K562 (cell line): ENCODE data around the gene C1RL. TPM values are rescaled to one million over a fixed set of nuclear protein-coding genes. Genes with fewer than 3 reads are reported as not detected.

ENCODE experiments used
- ATAC-seq: fragments of 200-7000 bp; cut with Tn5 transposase; 3 replicates; pipeline ENCODE4 v1.9.1; 2020; ENCODE audit warnings: moderate library complexity
- BruUV-seq: library from RNA; stranded (reverse); fragments of 400-500 nt; replicated peaks from 2 replicates; lab custom pipeline; 2021; lab: Mats Ljungman, UMichigan
- CTCF ChIA-PET: fragments of 300-600 bp; formaldehyde crosslinking; extraction: SDS; loops from one replicate; lab custom pipeline; 2021; ENCODE audit warnings: low intra/inter-chr PET ratio; lab: Yijun Ruan, JAX
- POLR2A ChIA-PET: fragments of 300-600, 350-650 bp; sonication (Branson Sonifier 250); formaldehyde crosslinking; extraction: SDS; loops from one replicate; lab custom pipeline; 2021; ENCODE audit warnings: antibody characterized with exemption, inconsistent platforms; lab: Yijun Ruan, JAX
- DNase-seq, 4 experiments: peaks; one replicate each; pipeline versions ENCODE4 v3.0.0 to v3.0.0-alpha.2; 2011 to 2018; ENCODE audit warnings: low spot score in 3 of 4, mixed read lengths in 3 of 4; ENCODE audit errors: extremely low read depth in 1 of 4
- FAIRE-seq: peaks from 2 replicates; lab custom pipeline; 2011; peaks lifted over from hg19 to GRCh38; lab: Jason Lieb, UNC
- H2AFZ ChIP-seq: 2 replicates; pipeline ENCODE4 v1.6.0; 2011; ENCODE audit warnings: low read depth, low read length, control low read depth, inconsistent platforms
- H3K27ac ChIP-seq: fragments of 200-600 bp; 3 replicates; pipeline ENCODE4 v1.8.0; 2011; ENCODE audit warnings: low read depth, mild to moderate bottlenecking, control low read depth, inconsistent platforms, low read length, moderate library complexity, mixed read lengths; ENCODE audit errors: extremely low read depth
- H3K27me3 ChIP-seq, 2 experiments: fragments of 300-600 bp in 1 of 2; 2 replicates in 1 of 2; 3 replicates in 1 of 2; pipeline versions ENCODE4 v1.6.0 to v1.8.0; 2011; ENCODE audit warnings: inconsistent platforms in 2 of 2, low read length in 2 of 2, mild to moderate bottlenecking in 1 of 2, mixed read lengths in 1 of 2, moderate library complexity in 1 of 2; ENCODE audit not compliant: control insufficient read depth in 2 of 2, insufficient read depth in 2 of 2
- H3K36me3 ChIP-seq: fragments of 300-600 bp; 3 replicates; pipeline ENCODE4 v1.8.0; 2011; ENCODE audit warnings: mild to moderate bottlenecking, low read length, inconsistent platforms; ENCODE audit not compliant: control insufficient read depth, insufficient read depth
- H3K4me1 ChIP-seq, 2 experiments: fragments of 200-600 bp in 1 of 2; replicated peaks in 1 of 2; 2 replicates in 1 of 2; 3 replicates in 1 of 2; pipeline versions ENCODE4 v1.5.1 to v1.8.0; 2011; ENCODE audit warnings: inconsistent platforms in 2 of 2, low read length in 2 of 2, mild to moderate bottlenecking in 1 of 2, mixed read lengths in 1 of 2, moderate library complexity in 1 of 2; ENCODE audit not compliant: control insufficient read depth in 2 of 2, insufficient read depth in 2 of 2
- H3K4me2 ChIP-seq: 2 replicates; pipeline ENCODE4 v1.6.1; 2011; ENCODE audit warnings: low read length, control low read depth, inconsistent platforms, mixed read lengths; ENCODE audit not compliant: insufficient read depth
- H3K4me3 ChIP-seq: fragments of 200-600 bp; sonication (generic), shearing (Covaris generic); 2 replicates; pipeline ENCODE4 v1.5.1; 2016; ENCODE audit warnings: control low read depth, inconsistent platforms
- H3K79me2 ChIP-seq: fragments of 200-600 bp; 3 replicates; pipeline ENCODE4 v1.8.0; 2011; ENCODE audit warnings: low read length, inconsistent platforms; ENCODE audit not compliant: control insufficient read depth, insufficient read depth
- H3K9ac ChIP-seq, 2 experiments: 2 replicates each; pipeline versions ENCODE4 v1.6.0 to v1.6.1; 2011; ENCODE audit warnings: low read depth in 2 of 2, low read length in 2 of 2, control low read depth in 1 of 2, inconsistent platforms in 1 of 2, mild to moderate bottlenecking in 1 of 2, mixed read lengths in 1 of 2; ENCODE audit not compliant: insufficient read depth in 1 of 2
- H3K9me1 ChIP-seq: one replicate; pipeline ENCODE4 v1.6.0; 2011; ENCODE audit warnings: inconsistent platforms, mild to moderate bottlenecking, low read length, moderate library complexity; ENCODE audit not compliant: control insufficient read depth, insufficient read depth
- H3K9me3 ChIP-seq: replicated peaks from 2 replicates; pipeline ENCODE4 v1.5.1; 2011; ENCODE audit warnings: low read depth, low read length, inconsistent platforms; ENCODE audit not compliant: control insufficient read depth, insufficient read depth
- H4K20me1 ChIP-seq: replicated peaks from 2 replicates; pipeline ENCODE4 v1.6.1; 2011; ENCODE audit warnings: low read length, inconsistent platforms, mixed read lengths; ENCODE audit not compliant: control insufficient read depth, insufficient read depth
- HDGF ChIP-seq: fragments of 450-650 bp; IDR thresholded peaks from 2 replicates; pipeline ENCODE4 v1.6.1; 2016
- MYNN ChIP-seq, 2 experiments: sonication (generic); formaldehyde crosslinking in 1 of 2; IDR thresholded peaks; 2 replicates each; pipeline versions ENCODE4 v1.5.0 to v1.6.1; 2016 to 2020; ENCODE audit warnings: antibody characterized with exemption in 1 of 2, missing genetic modification reagents in 1 of 2
- RBM34 ChIP-seq: fragments of 200-400 bp; formaldehyde crosslinking; IDR thresholded peaks from 2 replicates; pipeline ENCODE4 v1.6.1; 2018; ENCODE audit warnings: low read length, borderline replicate concordance; ENCODE audit not compliant: insufficient read depth
- ZNF133 ChIP-seq: fragments of 250-450 bp; sonication (Bioruptor Pico); IDR thresholded peaks from 2 replicates; pipeline ENCODE4 v1.4.0; 2020; ENCODE audit warnings: mild to moderate bottlenecking
- WGBS: fragments of 100-300 bp; shearing (Covaris generic); methylation state at CpG from one replicate; pipeline ENCODE4 v1.1.6; 2016; ENCODE audit warnings: low coverage, mixed read lengths; ENCODE audit not compliant: insufficient coverage; ENCODE audit errors: missing lambda C conversion rate; 5-methylcytosine and 5-hydroxymethylcytosine counted together
- in situ Hi-C: fragments of 300-500 bp; cut with MboI; formaldehyde crosslinking; loops from 4 replicates; pipeline ENCODE4 v1.15.0; 2018; ENCODE audit warnings: inconsistent platforms, mixed read lengths
- intact Hi-C: fragments of 100-400 bp; cut with micrococcal nuclease; formaldehyde crosslinking; loops from 2 replicates; pipeline ENCODE4 v1.14.2; 2022
- polyA plus RNA-seq, 8 experiments: library from polyadenylated mRNA; depleted of rRNA in 4 of 8; stranded (reverse) in 5 of 8; unstranded in 3 of 8; fragments of >200 nt; fragmentation: Nextera tagmentation in 2 of 8; fragmentation: Illumina TruSeq in 1 of 8; extraction: Ambion mirVana in 2 of 8; extraction: Trizol in 1 of 8; gene quantifications; 2 replicates each; pipeline versions ENCODE4 v1.2.1 to v1.2.3, GENCODE V29; 2011 to 2014; ENCODE audit warnings: inconsistent platforms in 1 of 8, missing spikeins in 1 of 8
- total RNA-seq, 7 experiments: library from RNA; depleted of rRNA in 6 of 7; stranded (reverse); fragments of >200 nt in 6 of 7; fragmentation: Illumina TruSeq in 2 of 7; extraction: Trizol in 2 of 7; gene quantifications; 2 replicates each; pipeline versions ENCODE4 v1.2.1 to v1.2.3, GENCODE V29; 2011 to 2021; ENCODE audit warnings: low replicate concordance in 1 of 7
- TF ChIP-seq, protein P1 (sequence below): fragments of 450-650 bp; IDR thresholded peaks from 2 replicates; pipeline ENCODE4 v1.6.1; 2016

Gene C1RL
- total and polyA plus RNA-seq, 9 of the 15 experiments (the other 6 are each of a cell fraction or from before 2014, with no cell fraction given) = 1.4 to 10.7 (median 8.0) TPM

DNA sequence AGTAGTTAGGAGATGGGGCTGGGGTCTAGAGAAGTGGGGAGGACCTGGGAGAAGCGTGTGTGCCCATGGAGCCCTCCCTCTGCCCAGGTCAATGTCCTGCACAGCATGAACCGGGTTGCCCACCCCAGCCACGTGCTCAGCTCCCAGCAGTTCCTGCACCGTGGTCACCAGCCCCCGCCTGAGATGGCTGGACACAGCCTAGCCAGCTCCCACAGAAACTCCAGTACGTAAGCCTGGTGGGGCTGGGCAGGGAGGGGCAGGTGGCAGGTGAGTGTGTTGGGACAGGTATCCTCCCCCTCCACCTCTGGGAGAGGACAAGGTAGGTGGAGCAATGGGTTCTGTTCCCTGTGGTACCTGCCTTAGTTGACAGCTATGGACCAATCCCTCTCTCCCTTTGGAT is 41.8 kb upstream of the C1RL start (continued):
- TF ChIP-seq HDGF (no peak), MYNN (IDR thresholded peaks at IDR 0.05) (no peak), MYNN (CRISPR knock-in tag; IDR thresholded peaks at IDR 0.05) (no peak), RBM34 (no peak)
- TF ChIP-seq, protein P1, sequence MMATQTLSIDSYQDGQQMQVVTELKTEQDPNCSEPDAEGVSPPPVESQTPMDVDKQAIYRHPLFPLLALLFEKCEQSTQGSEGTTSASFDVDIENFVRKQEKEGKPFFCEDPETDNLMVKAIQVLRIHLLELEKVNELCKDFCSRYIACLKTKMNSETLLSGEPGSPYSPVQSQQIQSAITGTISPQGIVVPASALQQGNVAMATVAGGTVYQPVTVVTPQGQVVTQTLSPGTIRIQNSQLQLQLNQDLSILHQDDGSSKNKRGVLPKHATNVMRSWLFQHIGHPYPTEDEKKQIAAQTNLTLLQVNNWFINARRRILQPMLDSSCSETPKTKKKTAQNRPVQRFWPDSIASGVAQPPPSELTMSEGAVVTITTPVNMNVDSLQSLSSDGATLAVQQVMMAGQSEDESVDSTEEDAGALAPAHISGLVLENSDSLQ = no peak

DNA sequence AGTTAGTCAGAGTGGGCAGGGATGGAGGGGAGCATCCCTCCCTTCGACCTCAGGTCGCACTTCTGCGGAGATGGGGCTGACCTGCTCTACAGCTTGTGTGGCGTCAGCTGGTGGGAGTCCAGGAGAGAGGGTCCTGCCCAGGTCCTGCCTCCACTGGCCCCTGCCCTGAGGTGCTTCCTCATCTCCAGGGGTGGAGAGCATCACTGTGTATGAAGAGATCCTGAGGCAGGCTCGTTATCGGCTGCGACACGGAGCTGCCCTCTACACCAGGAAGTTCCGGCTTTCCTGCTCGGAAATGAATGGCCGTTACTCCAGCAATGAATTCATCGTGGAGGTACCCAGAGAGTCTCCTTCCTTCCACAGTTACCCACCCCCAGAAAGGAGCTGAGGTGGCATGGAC is 41.3 kb upstream of the C1RL start:
- WGBS = 71% methylated on average over 4 of the region's 12 CpGs
- H3K4me3 ChIP-seq = no peak overlapping the region
- CTCF ChIA-PET = no interaction called here
- no peaks in the 10 kb centered on the region; a peak in 1 of 5 replicates for H3K4me1 ChIP-seq
- H3K27ac ChIP-seq = no peak overlapping the region
- no peaks in the 10 kb centered on the region for H3K9me1 ChIP-seq
- H4K20me1 ChIP-seq = no peaks in the 10 kb centered on the region
- intact Hi-C loops (no loop called here), in situ Hi-C loops (no loop called here)
- no peak for DNase-seq
- no peak overlapping the region for H2AFZ ChIP-seq
- H3K4me2 ChIP-seq = no peak overlapping the region
- H3K36me3 ChIP-seq = peaks cover 31% of the 10 kb centered on the region; the same call in 2 of the 3 replicates
- H3K79me2 ChIP-seq = no peaks in the 10 kb centered on the region
- no peaks in the 10 kb centered on the region for H3K9me3 ChIP-seq
- ATAC-seq = no peak
- TF ChIP-seq ZNF133 = no peak
- H3K9ac ChIP-seq = no peak overlapping the region
- FAIRE-seq = no peak
- BruUV-seq = no TSS peak
- POLR2A ChIA-PET = interaction anchor here (1.3 kb wide), 1 partner anchor 11 kb away, joined by 3 read pairs; no protein-coding TSS in a partner anchor
- H3K27me3 ChIP-seq = no peaks in the 10 kb centered on the region
